IPS-18c (cell line): ENCODE results near the gene NOS1AP.

ENCODE experiments used
- H3K4me3 ChIP-seq: 2 replicates; pipeline ENCODE4 v1.7.0; 2013; ENCODE audit warnings: low read depth, mild to moderate bottlenecking, low read length, moderate library complexity; ENCODE audit not compliant: insufficient read depth
- H3K9me3 ChIP-seq: one replicate; pipeline ENCODE4 v1.6.1; 2013; ENCODE audit warnings: mild to moderate bottlenecking, low read length, moderate library complexity; ENCODE audit not compliant: control insufficient read depth, insufficient read depth

The NOS1AP gene

DNA sequence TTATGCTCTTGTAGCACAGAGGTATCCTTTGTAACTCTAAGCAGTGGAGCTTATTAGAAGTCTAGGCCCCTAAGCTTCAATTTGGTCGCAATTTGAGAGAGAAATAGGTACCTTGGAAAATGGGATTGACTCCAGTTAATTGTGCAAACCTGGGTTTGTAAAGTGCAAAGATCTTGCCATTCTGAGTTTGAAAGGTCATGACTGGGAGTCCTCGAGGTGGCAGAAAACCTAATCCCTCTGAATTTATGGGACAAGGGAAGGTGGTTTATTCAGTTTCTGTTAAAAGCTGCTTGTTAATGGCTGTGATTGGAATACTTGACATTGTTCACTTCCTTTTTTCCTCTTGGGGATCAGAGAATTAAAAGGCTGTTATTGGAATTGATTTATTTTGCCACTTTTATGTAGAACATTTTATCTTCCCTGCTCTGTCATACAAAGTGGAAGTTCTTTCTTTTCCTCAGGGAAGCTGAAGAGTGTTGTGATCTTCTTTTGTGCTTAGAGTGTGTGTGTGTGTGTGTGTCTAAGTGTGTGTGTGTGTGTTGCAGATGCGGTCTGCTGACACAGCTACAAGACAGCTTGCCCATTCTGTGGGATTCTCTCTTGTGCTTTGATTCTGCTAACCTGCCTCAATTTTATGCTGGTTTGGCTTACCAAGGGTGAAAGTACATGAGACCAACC lies 162.7 kb downstream of the NOS1AP start:
- no peak overlapping the region for H3K4me3 ChIP-seq
- H3K9me3 ChIP-seq = peaks cover 2% of the 10 kb centered on the region

GRCh38 chr1:162233066-162233465 lies 163.6 kb downstream of the NOS1AP start:
- H3K4me3 ChIP-seq = no peak overlapping the region
- peaks cover 2% of the 10 kb centered on the region for H3K9me3 ChIP-seq

- Histone ChIP-seq H3K9me3 (peaks cover 2% of the 10 kb centered on the region), H3K4me3 (no peak overlapping the region)
These were observed 164.4 kb downstream of the NOS1AP start for GRCh38 chr1:162233937-162234336.

DNA sequence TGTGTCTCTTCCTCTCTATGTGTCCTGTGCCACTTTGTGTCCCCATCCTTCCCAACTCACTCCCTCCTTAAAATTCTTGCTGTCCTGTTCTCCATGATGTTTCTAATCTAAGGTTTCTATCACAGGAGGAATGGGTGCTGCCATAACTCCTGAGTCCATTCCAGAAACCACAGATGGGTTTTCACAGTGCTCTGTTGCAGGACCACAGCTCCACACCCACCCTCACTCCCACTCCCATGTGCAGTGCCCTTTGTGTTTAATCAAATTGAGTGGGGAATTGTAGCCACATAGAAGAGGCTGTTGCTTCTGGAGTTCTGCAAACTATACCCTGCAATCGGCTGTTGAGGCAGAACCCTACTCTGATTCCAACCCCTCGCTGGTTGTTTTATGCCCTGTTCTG lies 165.1 kb downstream of the NOS1AP start:
- H3K9me3 ChIP-seq = peaks cover 2% of the 10 kb centered on the region
- H3K4me3 ChIP-seq = no peak overlapping the region

- no peak overlapping the region for H3K4me3 ChIP-seq
- peaks cover 2% of the 10 kb centered on the region for H3K9me3 ChIP-seq
These were observed 165.8 kb downstream of the NOS1AP start for GRCh38 chr1:162235241-162235800.

GRCh38 chr1:162236201-162236600 lies 166.7 kb downstream of the NOS1AP start:
- Histone ChIP-seq H3K4me3 (no peak overlapping the region), H3K9me3 (peaks cover 2% of the 10 kb centered on the region)

DNA sequence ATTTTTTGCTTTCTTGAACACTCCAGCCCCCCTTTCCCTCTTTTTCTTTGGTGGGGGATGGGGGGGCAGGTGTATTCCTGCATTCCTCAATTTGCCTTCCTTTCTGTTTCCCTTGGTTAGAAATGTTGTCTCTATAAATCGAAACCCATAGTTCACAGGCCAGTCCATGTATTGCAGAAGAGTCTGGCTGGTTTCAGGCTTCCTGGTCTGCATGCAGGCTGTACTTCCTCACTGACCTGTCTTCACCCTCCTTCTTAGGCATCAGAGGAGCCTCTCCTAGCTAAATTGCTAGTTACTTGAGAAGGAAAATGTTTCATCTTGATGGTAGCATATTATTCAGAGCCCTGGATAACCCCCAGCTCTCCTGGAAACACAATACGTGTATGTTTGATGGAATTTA lies 167.1 kb downstream of the NOS1AP start:
- peaks cover 2% of the 10 kb centered on the region for H3K9me3 ChIP-seq
- H3K4me3 ChIP-seq = no peak overlapping the region

DNA sequence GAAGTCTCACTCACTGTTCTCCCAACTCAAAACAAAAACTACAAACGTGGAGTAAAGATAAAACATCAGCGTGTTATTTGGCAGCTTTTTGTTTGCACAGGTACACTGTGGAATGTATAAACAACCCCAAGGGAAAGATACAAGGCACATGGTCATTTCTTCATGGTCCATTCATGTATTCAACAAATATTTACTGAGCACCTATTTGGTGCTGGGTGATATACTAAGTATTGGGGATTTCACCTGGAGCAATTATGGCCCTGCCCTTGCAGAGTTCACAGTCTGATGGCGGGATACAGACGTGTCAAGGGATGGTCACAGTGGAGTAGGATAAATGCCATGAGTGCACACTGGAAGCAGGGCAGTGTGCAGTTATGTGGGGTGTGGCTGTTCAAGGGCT lies 171.1 kb downstream of the NOS1AP start:
- H3K9me3 ChIP-seq = no peaks in the 10 kb centered on the region
- no peak overlapping the region for H3K4me3 ChIP-seq

DNA sequence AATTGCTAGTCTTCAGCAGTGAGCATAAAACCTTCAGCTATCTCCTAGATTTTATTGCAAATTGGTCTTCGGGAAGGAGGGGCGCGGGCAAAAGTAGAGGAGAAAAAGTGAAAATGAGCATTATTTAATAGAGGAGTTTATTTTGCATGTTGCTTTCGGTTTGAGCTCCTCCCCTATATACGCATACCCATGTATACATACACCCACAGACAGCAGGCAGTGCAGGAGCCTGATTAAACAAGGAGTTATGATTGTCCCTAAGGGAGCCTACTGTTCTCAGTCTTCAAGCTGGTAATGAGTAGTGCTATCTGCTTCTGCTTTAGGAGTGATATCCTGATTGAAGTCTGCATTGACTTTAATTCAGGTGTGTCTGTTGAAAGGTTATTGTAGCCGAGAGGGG lies 173.3 kb downstream of the NOS1AP start:
- H3K9me3 ChIP-seq = no peaks in the 10 kb centered on the region
- no peak overlapping the region for H3K4me3 ChIP-seq

GRCh38 chr1:162248854-162249535 lies 179.5 kb downstream of the NOS1AP start:
- no peak overlapping the region for H3K4me3 ChIP-seq
- H3K9me3 ChIP-seq = no peaks in the 10 kb centered on the region

DNA sequence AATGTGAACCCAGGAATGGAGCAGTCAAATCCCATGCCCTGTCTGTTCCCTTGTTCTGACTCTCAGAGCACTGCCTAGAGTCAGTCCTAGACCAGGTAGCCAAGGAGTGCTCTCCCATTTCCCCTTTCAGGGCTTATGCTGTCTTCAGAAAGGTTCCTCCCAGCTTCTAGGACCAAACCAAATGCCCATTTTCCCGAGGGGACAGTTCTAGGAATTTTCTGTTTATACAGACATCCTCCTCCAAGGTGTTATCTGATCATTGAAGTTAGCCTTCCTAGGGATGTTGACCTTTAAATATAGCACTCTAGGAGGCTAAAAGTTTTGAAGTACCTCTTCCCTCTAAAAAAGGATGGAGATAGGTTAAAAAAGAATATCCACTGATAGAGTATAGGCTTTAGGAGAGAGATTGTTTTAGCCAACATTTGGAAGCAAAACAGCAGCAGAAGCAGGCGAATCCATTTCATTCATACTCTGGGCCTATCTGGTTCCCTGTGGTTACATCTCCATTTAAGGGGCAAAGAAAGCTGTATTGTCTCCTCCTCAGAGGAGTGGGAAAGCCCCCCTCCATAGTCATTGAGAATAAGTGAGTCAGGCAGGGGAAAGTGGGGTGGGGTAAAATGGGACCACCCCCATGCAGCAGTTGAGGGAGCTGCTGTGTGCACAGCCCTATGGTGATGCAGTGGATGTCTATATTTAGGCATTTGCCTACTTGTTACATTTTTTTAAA lies 180.7 kb downstream of the NOS1AP start:
- Histone ChIP-seq H3K4me3 (no peak overlapping the region), H3K9me3 (no peaks in the 10 kb centered on the region)

DNA sequence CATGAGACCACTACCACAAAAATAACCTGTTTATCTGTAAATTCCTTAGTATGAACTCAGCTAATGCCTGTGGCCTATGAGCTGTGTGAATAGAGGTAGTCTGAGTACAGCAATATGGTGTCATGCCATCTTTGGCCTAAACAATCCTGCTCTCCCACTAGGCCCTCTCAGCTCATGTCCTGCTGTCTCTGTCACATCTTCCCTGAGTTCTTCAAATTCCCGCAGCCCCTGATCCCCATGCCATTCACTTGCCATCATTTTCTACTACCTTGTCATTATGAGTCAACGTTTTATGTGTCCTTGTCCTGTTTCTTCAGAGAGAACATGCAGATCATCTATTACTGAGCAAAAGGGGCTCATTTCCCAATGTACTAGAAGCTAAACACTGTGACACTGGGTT lies 181.6 kb downstream of the NOS1AP start:
- H3K9me3 ChIP-seq = no peaks in the 10 kb centered on the region
- H3K4me3 ChIP-seq = no peak overlapping the region

DNA sequence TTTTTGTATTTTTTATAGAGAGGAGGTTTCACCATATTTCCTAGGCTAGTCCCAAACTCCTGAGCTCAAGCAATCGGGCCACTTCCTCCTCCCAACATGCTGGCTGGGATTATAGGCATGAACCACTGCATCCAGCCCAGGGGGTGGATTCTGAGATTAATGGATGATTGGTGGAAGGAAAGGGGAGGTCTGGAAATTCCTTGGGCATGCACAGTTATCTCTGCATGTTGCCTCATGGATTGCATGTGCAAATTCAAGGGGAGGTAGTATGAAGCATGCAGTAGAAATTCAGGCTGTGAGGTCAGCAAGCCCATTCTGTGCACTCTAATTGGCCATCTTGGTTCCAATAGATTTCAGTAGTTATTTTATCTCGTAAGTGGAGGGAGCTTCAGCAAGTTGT lies 182.7 kb downstream of the NOS1AP start:
- Histone ChIP-seq H3K4me3 (no peak overlapping the region), H3K9me3 (no peaks in the 10 kb centered on the region)

GRCh38 chr1:162253790-162254189 lies 184.3 kb downstream of the NOS1AP start:
- Histone ChIP-seq H3K4me3 (no peak overlapping the region), H3K9me3 (no peaks in the 10 kb centered on the region)

GRCh38 chr1:162256287-162256686 lies 186.8 kb downstream of the NOS1AP start:
- no peak overlapping the region for H3K4me3 ChIP-seq
- no peaks in the 10 kb centered on the region for H3K9me3 ChIP-seq

DNA sequence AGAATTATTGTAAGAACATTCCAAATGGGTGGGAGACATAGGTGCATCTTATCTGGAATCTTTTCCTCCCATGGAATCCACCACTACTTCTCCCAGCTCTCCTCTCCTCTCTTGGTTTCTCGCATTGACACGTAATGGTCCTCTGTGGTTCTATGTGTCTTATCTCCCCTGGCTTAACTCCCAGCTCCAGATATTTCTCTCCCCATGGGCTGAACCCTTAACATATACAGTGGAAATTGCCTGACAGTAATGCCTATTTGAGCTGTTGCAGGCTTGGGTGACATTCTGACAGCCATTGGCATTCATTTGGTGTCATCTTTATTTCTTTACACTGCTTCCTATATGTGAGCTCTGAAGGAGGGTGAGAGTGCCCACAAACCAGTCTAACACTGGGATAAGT lies 188.9 kb downstream of the NOS1AP start:
- Histone ChIP-seq H3K4me3 (no peak overlapping the region), H3K9me3 (no peaks in the 10 kb centered on the region)

DNA sequence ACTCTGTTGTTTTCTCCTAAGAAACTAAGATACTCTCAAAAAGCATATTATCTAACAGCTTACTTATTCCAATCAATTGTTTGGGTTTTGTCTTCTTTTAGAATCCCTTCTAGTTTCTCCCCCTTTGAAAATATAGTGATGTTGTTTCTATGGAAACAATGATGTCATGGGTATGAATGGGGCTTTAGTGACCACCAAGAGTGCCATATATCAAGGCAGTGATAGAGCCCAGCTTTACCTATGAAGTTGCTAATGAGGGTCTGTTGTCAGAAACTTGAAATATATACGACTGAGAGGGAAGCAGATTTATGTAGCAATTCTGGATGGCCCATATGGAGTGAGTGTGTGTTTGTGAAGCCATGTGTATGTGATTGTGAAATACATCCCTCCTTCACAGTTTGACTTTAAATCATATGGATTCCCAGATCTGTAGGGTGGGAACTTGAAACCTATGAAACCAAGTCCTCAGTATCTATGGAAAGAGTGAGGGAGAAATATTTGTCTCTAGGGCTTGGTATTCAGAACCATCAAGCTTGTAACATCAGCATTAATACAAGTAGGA lies 190.5 kb downstream of the NOS1AP start:
- Histone ChIP-seq H3K4me3 (no peak overlapping the region), H3K9me3 (no peaks in the 10 kb centered on the region)

DNA sequence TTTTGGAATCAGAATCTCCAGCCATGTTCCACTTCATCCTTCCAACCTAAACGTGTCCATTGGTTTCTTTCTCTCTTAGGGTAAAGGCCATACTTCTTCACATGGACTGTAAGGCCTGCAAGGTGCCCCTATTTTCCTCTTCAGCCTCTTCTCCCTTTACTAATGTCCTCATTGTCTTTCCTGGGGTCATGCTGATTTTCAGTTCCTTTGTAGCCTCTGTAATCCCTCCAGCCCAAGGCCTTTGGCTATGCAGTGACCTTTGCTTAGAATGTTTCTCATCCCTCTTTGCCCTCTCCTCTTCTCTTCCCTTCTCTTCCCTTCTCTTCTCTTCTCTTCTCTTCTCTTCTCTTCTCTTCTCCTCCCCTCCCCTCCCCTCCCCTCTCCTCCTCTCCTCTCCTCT lies 194.6 kb downstream of the NOS1AP start:
- H3K4me3 ChIP-seq = no peak overlapping the region
- H3K9me3 ChIP-seq = no peaks in the 10 kb centered on the region
